Measurements from ENCODE around the gene CHGA. TPM values are rescaled to one million over a fixed set of nuclear protein-coding genes. Genes with fewer than 3 reads are reported as not detected.

CHGA gene
- total RNA-seq, 1 donor from 2014 or later: not detected

- DNase-seq (ENCODE audit: low read depth, low spot score): no peak
Measured at GRCh38 chr14:92976268-92976667, 53.3 kb downstream of the CHGA start.

GRCh38 chr14:92978229-92979021 is 55.5 kb downstream of the CHGA start:
- DNase-seq (ENCODE audit: low read depth, low spot score): no peak

- DNase-seq (ENCODE audit: low read depth, low spot score): no peak
Measured at GRCh38 chr14:92980866-92981265, 57.9 kb downstream of the CHGA start.

- DNase-seq (ENCODE audit: low read depth, low spot score): no peak
Measured at GRCh38 chr14:92981726-92982125, 58.8 kb downstream of the CHGA start.

GRCh38 chr14:92982956-92983355 is 60.0 kb downstream of the CHGA start:
- DNase-seq (ENCODE audit: low read depth, low spot score): no peak

- DNase-seq (ENCODE audit: low read depth, low spot score): no peak
Measured at GRCh38 chr14:92984082-92984788, 61.3 kb downstream of the CHGA start.

Other genes with a start within 250 kb of the CHGA start
- gene LGMN, start 174.5 kb upstream of the CHGA start, total RNA-seq: 59.6 and 74.0 TPM in 2 replicates
- 33.7 TPM in 2 replicates for gene GOLGA5, start 128.8 kb upstream of the CHGA start, total RNA-seq
- 28.1 and 47.6 TPM in 2 replicates for gene ITPK1, start 192.8 kb downstream of the CHGA start, total RNA-seq